Measurements from ENCODE around the gene PRKAB2.
"Not testable (repeated sequence)": the region's sequence is repeated elsewhere in the genome, so short reads cannot be mapped to it uniquely, and the experiment has no call there.

Gene PRKAB2

DNA sequence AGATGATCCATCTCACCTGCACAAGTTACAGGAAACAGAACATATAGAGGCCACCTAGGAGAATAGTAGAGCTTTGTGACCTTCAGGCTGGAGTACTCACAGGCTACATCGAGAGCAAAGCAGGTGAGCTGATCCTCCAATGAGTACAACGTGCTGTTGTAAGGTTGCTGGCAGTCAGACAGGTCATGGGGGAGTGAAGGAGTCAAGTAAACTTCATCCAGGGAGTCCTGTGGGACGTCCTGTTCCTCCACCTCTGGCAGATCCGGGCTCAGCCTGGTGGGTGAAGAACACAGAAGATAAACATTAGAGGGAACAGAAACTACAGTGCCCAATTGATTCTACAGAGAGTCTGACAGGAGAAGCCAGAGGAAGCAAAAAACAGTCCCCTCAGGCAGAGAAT, 62.5 kb downstream of the PRKAB2 start:
- DNase-seq: no peak

GRCh38 chr1:147109041-147109440, 63.2 kb downstream of the PRKAB2 start:
- DNase-seq: no peak

DNA sequence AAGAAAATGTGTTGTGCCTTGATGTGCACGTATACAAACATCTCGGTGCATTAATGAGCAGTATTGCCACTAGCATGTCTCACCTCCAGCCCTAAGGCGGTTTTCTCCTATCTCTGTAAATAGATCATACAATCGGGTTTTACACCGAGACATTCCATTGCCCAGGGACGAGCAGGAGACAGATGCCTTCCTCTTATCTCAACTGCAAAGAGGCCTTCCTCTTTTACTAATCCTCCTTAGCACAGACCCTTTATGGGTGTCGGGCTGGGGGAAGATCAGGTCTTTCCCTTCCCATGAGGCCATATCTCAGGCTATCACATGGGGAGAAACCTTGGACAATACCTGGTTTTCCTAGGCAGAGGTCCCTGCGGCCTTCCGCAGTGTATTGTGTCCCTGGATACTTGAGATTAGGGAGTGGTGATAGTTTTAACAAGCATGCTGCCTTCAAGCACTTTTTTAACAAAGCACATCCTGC, 65.8 kb downstream of the PRKAB2 start:
- DNase-seq: not testable (repeated sequence)

DNA sequence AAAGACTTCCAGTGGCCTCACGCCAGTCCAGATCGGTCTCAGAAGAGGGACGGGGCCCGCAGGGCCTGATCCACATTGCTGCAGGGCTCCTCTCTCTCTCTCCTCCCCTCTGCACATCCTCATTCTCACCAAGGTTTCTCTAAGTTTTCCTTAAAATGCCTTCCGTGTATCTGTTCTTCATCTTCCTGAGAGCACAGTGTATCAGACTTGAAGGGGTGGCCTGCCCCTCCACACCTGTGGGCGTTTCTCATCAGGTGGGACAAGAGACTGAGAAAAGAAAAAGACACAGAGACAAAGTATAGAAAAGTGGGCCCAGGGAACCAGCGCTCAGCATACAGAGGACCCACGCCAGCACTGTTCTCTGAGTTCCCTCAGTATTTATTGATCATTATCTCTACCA, 66.4 kb downstream of the PRKAB2 start:
- no peak for DNase-seq

All from T-helper 9 cell (primary cell).